GM23338 (cell line): Measurements from ENCODE around the gene PRAMEF12. TPM values are rescaled to one million over a fixed set of nuclear protein-coding genes. Genes with fewer than 3 reads are reported as not detected.

Experiments used
- ATAC-seq: fragments of 200-7000 bp; cut with Tn5 transposase; 3 replicates; pipeline ENCODE4 v1.9.1; 2020
- DNase-seq: peaks from one replicate; pipeline ENCODE4 v3.0.0-alpha.2; 2015; ENCODE audit warnings: low spot score
- H2AFZ ChIP-seq: fragments of 200-600 bp; sonication (generic); 2 replicates; pipeline ENCODE4 v1.8.0; 2016; ENCODE audit warnings: antibody characterized with exemption, mild to moderate bottlenecking, moderate library complexity
- H3F3A ChIP-seq: fragments of 200-600 bp; sonication (generic); replicated peaks from 2 replicates; pipeline ENCODE4 v1.8.0; 2017; ENCODE audit warnings: antibody characterized with exemption, mixed run types, low read depth
- H3K27ac ChIP-seq: fragments of 200-600 bp; sonication (generic); 2 replicates; pipeline ENCODE4 v1.6.1; 2016; ENCODE audit warnings: low read depth
- H3K27me3 ChIP-seq: fragments of 200-600 bp; sonication (generic); 2 replicates; pipeline ENCODE4 v1.8.0; 2016; ENCODE audit warnings: mild to moderate bottlenecking, mixed run types, moderate library complexity; ENCODE audit not compliant: insufficient read depth
- H3K36me3 ChIP-seq: fragments of 200-600 bp; sonication (generic); 2 replicates; pipeline ENCODE4 v1.8.0; 2016; ENCODE audit warnings: mild to moderate bottlenecking; ENCODE audit not compliant: insufficient read depth
- H3K4me1 ChIP-seq: fragments of 200-600 bp; sonication (generic); 2 replicates; pipeline ENCODE4 v1.8.0; 2016; ENCODE audit warnings: mild to moderate bottlenecking, moderate library complexity; ENCODE audit not compliant: insufficient read depth
- H3K4me2 ChIP-seq: fragments of 200-600 bp; sonication (generic); 2 replicates; pipeline ENCODE4 v1.7.1; 2017; ENCODE audit warnings: mixed run types
- H3K4me3 ChIP-seq: fragments of 200-600 bp; sonication (generic); 2 replicates; pipeline ENCODE4 v1.6.1; 2016; ENCODE audit warnings: mixed run types
- H3K79me2 ChIP-seq: fragments of 200-600 bp; sonication (generic); replicated peaks from 2 replicates; pipeline ENCODE4 v1.8.0; 2017; ENCODE audit warnings: mild to moderate bottlenecking; ENCODE audit not compliant: insufficient read depth
- H3K9me2 ChIP-seq: fragments of 200-600 bp; sonication (generic); 2 replicates; pipeline ENCODE4 v1.8.0; 2017; ENCODE audit not compliant: insufficient read depth
- H4K20me1 ChIP-seq: fragments of 200-600 bp; sonication (generic); replicated peaks from 2 replicates; pipeline ENCODE4 v1.8.0; 2017; ENCODE audit warnings: mild to moderate bottlenecking; ENCODE audit not compliant: insufficient read depth
- H3K27ac Mint-ChIP-seq: 2 replicates; pipeline ENCODE4 v1.8.0; 2020; ENCODE audit warnings: inconsistent platforms, mild to moderate bottlenecking, moderate library complexity, mixed read lengths
- H3K27me3 Mint-ChIP-seq: 3 replicates; pipeline ENCODE4 v1.8.0; 2022; ENCODE audit warnings: low read depth, mild to moderate bottlenecking, moderate library complexity, mixed read lengths, inconsistent platforms; ENCODE audit not compliant: insufficient read depth, poor library complexity
- H3K36me3 Mint-ChIP-seq: 3 replicates; pipeline ENCODE4 v1.8.0; 2021; ENCODE audit warnings: low read depth, mild to moderate bottlenecking, inconsistent platforms, moderate library complexity, mixed read lengths
- H3K4me1 Mint-ChIP-seq: 3 replicates; pipeline ENCODE4 v1.8.0; 2020; ENCODE audit warnings: mild to moderate bottlenecking, inconsistent platforms, mixed read lengths
- H3K4me3 Mint-ChIP-seq: 3 replicates; pipeline ENCODE4 v1.8.0; 2021; ENCODE audit warnings: moderate library complexity, mild to moderate bottlenecking, inconsistent platforms, mixed read lengths
- H3K9me3 Mint-ChIP-seq: 3 replicates; pipeline ENCODE4 v1.8.0; 2020; ENCODE audit warnings: moderate library complexity, mild to moderate bottlenecking, inconsistent platforms, mixed read lengths
- CREB1 ChIP-seq: fragments of 250-450 bp; sonication (Bioruptor Pico); IDR thresholded peaks from 2 replicates; pipeline ENCODE4 v1.5.0; 2020; ENCODE audit warnings: low read depth, mild to moderate bottlenecking, moderate library complexity
- NANOG ChIP-seq: IDR thresholded peaks from 2 replicates; pipeline ENCODE4 v1.6.1; 2016; ENCODE audit warnings: antibody characterized with exemption, borderline replicate concordance
- polyA plus RNA-seq: library from polyadenylated mRNA; unstranded; fragments of >200 nt; fragmentation: Nextera tagmentation; extraction: Ambion mirVana; gene quantifications from 2 replicates; pipeline ENCODE4 v1.2.1, GENCODE V29; 2016
- total RNA-seq: library from RNA; depleted of rRNA; stranded (reverse); fragments of >200 nt; shearing (Covaris generic); gene quantifications from 2 replicates; pipeline ENCODE4 v1.2.3, GENCODE V29; 2014
- TF ChIP-seq, protein P1 (sequence below), 2 experiments: fragments of 200-600 bp in 1 of 2; sonication (generic) in 1 of 2; conservative IDR thresholded peaks; 2 replicates each; pipeline versions ENCODE4 v1.5.1 to v1.6.1; 2016 to 2017; ENCODE audit warnings: antibody characterized with exemption in 2 of 2, low read depth in 2 of 2, mild to moderate bottlenecking in 2 of 2, moderate library complexity in 1 of 2
- TF ChIP-seq, protein P2 (sequence below): fragments of 250-450 bp; sonication (Bioruptor Pico); IDR thresholded peaks from 2 replicates; pipeline ENCODE4 v1.5.0; 2020; ENCODE audit warnings: mild to moderate bottlenecking, moderate library complexity

Gene PRAMEF12
- total and polyA plus RNA-seq, 2 experiments from 2014 or later: not detected

DNA sequence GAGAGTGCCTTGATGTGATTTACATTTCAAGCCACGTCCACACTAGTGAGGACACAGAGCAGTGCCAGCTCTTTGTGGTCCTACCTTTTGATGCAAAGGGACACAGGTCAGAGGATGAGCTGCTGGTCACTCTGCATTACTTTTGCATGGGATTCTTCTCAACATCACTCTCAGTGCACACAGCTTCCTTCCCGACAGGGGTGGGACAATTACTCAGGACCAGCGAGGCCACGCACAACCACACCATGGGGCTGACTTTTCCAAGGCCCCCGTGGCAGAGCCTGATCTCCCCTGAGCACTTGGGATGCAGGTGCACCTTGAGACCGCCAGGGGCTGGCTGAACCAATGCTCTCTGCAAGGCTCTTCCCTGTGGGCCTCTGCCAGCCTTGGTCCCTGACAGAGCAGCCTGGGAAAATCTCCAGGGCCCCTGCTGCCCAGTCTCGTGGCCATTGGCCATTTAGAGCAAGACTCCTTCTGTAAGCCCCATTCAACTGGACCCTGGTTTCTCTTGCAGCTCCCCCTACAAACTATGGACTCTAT is 13.2 kb upstream of the PRAMEF12 start:
- Histone ChIP-seq H3K36me3 (no peaks in the 10 kb centered on the region), H4K20me1 (no peaks in the 10 kb centered on the region), H3K79me2 (no peaks in the 10 kb centered on the region), H3K9me2 (no peaks in the 10 kb centered on the region), H3F3A (no peaks in the 10 kb centered on the region), H2AFZ (no peak overlapping the region), H3K4me3 (no peak overlapping the region), H3K4me2 (no peak overlapping the region), H3K27ac (no peak overlapping the region), H3K4me1 (no peaks in the 10 kb centered on the region), H3K27me3 (no peaks in the 10 kb centered on the region)
- Mint-ChIP-seq H3K36me3 (no peaks in the 10 kb centered on the region; the same call in 2 of the 3 replicates), H3K4me3 (no peak overlapping the region), H3K27ac (no peak overlapping the region), H3K27me3 (peaks cover 5% of the 10 kb centered on the region), H3K4me1 (peaks cover 5% of the 10 kb centered on the region; the same call in 2 of the 3 replicates), H3K9me3 (no peaks in the 10 kb centered on the region; the same call in 2 of the 3 replicates)
- TF ChIP-seq, protein P1, sequence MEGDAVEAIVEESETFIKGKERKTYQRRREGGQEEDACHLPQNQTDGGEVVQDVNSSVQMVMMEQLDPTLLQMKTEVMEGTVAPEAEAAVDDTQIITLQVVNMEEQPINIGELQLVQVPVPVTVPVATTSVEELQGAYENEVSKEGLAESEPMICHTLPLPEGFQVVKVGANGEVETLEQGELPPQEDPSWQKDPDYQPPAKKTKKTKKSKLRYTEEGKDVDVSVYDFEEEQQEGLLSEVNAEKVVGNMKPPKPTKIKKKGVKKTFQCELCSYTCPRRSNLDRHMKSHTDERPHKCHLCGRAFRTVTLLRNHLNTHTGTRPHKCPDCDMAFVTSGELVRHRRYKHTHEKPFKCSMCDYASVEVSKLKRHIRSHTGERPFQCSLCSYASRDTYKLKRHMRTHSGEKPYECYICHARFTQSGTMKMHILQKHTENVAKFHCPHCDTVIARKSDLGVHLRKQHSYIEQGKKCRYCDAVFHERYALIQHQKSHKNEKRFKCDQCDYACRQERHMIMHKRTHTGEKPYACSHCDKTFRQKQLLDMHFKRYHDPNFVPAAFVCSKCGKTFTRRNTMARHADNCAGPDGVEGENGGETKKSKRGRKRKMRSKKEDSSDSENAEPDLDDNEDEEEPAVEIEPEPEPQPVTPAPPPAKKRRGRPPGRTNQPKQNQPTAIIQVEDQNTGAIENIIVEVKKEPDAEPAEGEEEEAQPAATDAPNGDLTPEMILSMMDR (conservative IDR thresholded peaks at IDR 0.05; ENCODE audit: low read depth in 2 of 2): peak; percentile 45 to 58
- TF ChIP-seq, protein P2, sequence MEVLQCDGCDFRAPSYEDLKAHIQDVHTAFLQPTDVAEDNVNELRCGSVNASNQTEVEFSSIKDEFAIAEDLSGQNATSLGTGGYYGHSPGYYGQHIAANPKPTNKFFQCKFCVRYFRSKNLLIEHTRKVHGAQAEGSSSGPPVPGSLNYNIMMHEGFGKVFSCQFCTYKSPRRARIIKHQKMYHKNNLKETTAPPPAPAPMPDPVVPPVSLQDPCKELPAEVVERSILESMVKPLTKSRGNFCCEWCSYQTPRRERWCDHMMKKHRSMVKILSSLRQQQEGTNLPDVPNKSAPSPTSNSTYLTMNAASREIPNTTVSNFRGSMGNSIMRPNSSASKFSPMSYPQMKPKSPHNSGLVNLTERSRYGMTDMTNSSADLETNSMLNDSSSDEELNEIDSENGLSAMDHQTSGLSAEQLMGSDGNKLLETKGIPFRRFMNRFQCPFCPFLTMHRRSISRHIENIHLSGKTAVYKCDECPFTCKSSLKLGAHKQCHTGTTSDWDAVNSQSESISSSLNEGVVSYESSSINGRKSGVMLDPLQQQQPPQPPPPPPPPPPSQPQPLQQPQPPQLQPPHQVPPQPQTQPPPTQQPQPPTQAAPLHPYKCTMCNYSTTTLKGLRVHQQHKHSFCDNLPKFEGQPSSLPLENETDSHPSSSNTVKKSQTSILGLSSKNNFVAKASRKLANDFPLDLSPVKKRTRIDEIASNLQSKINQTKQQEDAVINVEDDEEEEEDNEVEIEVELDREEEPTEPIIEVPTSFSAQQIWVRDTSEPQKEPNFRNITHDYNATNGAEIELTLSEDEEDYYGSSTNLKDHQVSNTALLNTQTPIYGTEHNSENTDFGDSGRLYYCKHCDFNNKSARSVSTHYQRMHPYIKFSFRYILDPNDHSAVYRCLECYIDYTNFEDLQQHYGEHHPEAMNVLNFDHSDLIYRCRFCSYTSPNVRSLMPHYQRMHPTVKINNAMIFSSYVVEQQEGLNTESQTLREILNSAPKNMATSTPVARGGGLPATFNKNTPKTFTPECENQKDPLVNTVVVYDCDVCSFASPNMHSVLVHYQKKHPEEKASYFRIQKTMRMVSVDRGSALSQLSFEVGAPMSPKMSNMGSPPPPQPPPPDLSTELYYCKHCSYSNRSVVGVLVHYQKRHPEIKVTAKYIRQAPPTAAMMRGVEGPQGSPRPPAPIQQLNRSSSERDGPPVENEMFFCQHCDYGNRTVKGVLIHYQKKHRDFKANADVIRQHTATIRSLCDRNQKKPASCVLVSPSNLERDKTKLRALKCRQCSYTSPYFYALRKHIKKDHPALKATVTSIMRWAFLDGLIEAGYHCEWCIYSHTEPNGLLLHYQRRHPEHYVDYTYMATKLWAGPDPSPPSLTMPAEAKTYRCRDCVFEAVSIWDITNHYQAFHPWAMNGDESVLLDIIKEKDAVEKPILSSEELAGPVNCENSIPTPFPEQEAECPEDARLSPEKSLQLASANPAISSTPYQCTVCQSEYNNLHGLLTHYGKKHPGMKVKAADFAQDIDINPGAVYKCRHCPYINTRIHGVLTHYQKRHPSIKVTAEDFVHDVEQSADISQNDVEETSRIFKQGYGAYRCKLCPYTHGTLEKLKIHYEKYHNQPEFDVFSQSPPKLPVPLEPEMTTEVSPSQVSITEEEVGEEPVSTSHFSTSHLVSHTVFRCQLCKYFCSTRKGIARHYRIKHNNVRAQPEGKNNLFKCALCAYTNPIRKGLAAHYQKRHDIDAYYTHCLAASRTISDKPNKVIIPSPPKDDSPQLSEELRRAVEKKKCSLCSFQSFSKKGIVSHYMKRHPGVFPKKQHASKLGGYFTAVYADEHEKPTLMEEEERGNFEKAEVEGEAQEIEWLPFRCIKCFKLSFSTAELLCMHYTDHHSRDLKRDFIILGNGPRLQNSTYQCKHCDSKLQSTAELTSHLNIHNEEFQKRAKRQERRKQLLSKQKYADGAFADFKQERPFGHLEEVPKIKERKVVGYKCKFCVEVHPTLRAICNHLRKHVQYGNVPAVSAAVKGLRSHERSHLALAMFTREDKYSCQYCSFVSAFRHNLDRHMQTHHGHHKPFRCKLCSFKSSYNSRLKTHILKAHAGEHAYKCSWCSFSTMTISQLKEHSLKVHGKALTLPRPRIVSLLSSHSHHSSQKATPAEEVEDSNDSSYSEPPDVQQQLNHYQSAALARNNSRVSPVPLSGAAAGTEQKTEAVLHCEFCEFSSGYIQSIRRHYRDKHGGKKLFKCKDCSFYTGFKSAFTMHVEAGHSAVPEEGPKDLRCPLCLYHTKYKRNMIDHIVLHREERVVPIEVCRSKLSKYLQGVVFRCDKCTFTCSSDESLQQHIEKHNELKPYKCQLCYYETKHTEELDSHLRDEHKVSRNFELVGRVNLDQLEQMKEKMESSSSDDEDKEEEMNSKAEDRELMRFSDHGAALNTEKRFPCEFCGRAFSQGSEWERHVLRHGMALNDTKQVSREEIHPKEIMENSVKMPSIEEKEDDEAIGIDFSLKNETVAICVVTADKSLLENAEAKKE: no peak
- DNase-seq: peak; percentile 70
- peak; percentile 92 for ATAC-seq

DNA sequence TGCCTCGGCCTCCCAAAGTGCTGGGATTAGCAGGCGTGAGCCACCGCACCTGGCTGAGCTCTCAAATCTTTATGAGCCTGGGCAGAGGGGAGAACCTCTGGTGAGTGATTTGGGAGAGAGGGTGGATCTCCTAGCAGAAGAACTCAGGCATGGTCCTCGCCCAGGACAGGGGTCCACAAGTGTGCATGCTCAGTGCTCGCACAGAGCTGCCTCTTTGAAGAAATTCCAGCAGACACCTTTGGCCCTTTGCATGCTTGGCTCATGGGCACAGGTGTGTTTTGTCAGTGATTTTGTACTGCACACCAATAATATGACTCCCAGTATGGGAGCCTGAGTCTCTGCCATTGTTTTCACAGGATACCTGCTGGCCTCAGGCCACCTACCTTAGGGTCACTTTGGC is 11.8 kb upstream of the PRAMEF12 start:
- H3F3A ChIP-seq: no peaks in the 10 kb centered on the region
- H4K20me1 ChIP-seq: no peaks in the 10 kb centered on the region
- peaks cover 5% of the 10 kb centered on the region; the same call in 2 of the 3 replicates for H3K4me1 Mint-ChIP-seq
- H3K4me3 ChIP-seq: no peak overlapping the region
- ATAC-seq (no peak), DNase-seq (no peak)
- no peak overlapping the region for H3K4me2 ChIP-seq
- H3K9me3 Mint-ChIP-seq: no peaks in the 10 kb centered on the region; the same call in 2 of the 3 replicates
- no peaks in the 10 kb centered on the region for H3K27me3 ChIP-seq
- no peak overlapping the region for H2AFZ ChIP-seq
- H3K9me2 ChIP-seq: no peaks in the 10 kb centered on the region
- H3K27me3 Mint-ChIP-seq: peaks cover 5% of the 10 kb centered on the region
- no peaks in the 10 kb centered on the region for H3K36me3 ChIP-seq
- H3K4me1 ChIP-seq: no peaks in the 10 kb centered on the region
- no peak overlapping the region for H3K4me3 Mint-ChIP-seq
- TF ChIP-seq CREB1 (CRISPR knock-in tag): no peak
- TF ChIP-seq NANOG: no peak
- no peak overlapping the region for H3K27ac Mint-ChIP-seq
- H3K79me2 ChIP-seq: no peaks in the 10 kb centered on the region
- H3K36me3 Mint-ChIP-seq: no peaks in the 10 kb centered on the region; the same call in 2 of the 3 replicates
- H3K27ac ChIP-seq: no peak overlapping the region
